ENCODE measurements around the gene GAPDHS.

GRCh38 chr19:35502751-35503150, 30.5 kb upstream of the GAPDHS start:
- TF ChIP-seq, protein P1, sequence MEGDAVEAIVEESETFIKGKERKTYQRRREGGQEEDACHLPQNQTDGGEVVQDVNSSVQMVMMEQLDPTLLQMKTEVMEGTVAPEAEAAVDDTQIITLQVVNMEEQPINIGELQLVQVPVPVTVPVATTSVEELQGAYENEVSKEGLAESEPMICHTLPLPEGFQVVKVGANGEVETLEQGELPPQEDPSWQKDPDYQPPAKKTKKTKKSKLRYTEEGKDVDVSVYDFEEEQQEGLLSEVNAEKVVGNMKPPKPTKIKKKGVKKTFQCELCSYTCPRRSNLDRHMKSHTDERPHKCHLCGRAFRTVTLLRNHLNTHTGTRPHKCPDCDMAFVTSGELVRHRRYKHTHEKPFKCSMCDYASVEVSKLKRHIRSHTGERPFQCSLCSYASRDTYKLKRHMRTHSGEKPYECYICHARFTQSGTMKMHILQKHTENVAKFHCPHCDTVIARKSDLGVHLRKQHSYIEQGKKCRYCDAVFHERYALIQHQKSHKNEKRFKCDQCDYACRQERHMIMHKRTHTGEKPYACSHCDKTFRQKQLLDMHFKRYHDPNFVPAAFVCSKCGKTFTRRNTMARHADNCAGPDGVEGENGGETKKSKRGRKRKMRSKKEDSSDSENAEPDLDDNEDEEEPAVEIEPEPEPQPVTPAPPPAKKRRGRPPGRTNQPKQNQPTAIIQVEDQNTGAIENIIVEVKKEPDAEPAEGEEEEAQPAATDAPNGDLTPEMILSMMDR (IDR thresholded peaks at IDR 0.05): no peak
- TF ChIP-seq POLR2A (IDR thresholded peaks at IDR 0.05) (no peak), POLR2AphosphoS5 (IDR thresholded peaks at IDR 0.05) (no peak)
